ENCODE results near the gene SYPL2.

SYPL2 gene

GRCh38 chr1:109475261-109475660 is 8.9 kb downstream of the SYPL2 start:
- no peak for ATAC-seq
- TF ChIP-seq SNAI2 (CRISPR knock-in tag; IDR thresholded peaks at IDR 0.05), result no peak
- no peak for TF ChIP-seq CSRNP3 (CRISPR knock-in tag; IDR thresholded peaks at IDR 0.05)
- TF ChIP-seq ZNF70 (CRISPR knock-in tag; IDR thresholded peaks at IDR 0.05), result no peak
- TF ChIP-seq ARNTL (CRISPR knock-in tag; IDR thresholded peaks at IDR 0.05; ENCODE audit: borderline replicate concordance, low read depth), result no peak
- no peak for TF ChIP-seq POU6F1 (CRISPR knock-in tag; IDR thresholded peaks at IDR 0.05; ENCODE audit: borderline replicate concordance, low read depth)

- no peak for ATAC-seq
- TF ChIP-seq ARNTL (CRISPR knock-in tag; IDR thresholded peaks at IDR 0.05; ENCODE audit: borderline replicate concordance, low read depth) (no peak), CSDC2 (CRISPR knock-in tag; IDR thresholded peaks at IDR 0.05) (no peak), PATZ1 (CRISPR knock-in tag; IDR thresholded peaks at IDR 0.05; ENCODE audit: borderline replicate concordance) (no peak), OSR1 (CRISPR knock-in tag; IDR thresholded peaks at IDR 0.05) (no peak), CSRNP3 (CRISPR knock-in tag; IDR thresholded peaks at IDR 0.05) (no peak), ZFP30 (CRISPR knock-in tag; IDR thresholded peaks at IDR 0.05) (no peak), ZC3H10 (CRISPR knock-in tag; IDR thresholded peaks at IDR 0.05) (no peak), ESRRG (CRISPR knock-in tag; IDR thresholded peaks at IDR 0.05) (no peak), ZNF8 (CRISPR knock-in tag; IDR thresholded peaks at IDR 0.05) (no peak), TOX (CRISPR knock-in tag; IDR thresholded peaks at IDR 0.05; ENCODE audit: borderline replicate concordance) (no peak), ZNF70 (CRISPR knock-in tag; IDR thresholded peaks at IDR 0.05) (no peak), BACH2 (CRISPR knock-in tag; IDR thresholded peaks at IDR 0.05; ENCODE audit: borderline replicate concordance) (no peak)
These were observed 10.5 kb downstream of the SYPL2 start for GRCh38 chr1:109476825-109477224.

GRCh38 chr1:109477821-109478220 is 11.5 kb downstream of the SYPL2 start:
- peak; percentile 35; the same call in 2 of the 3 replicates for ATAC-seq
- TF ChIP-seq RARB (CRISPR knock-in tag; IDR thresholded peaks at IDR 0.05) (no peak), ESRRG (CRISPR knock-in tag; IDR thresholded peaks at IDR 0.05) (no peak), PPARA (CRISPR knock-in tag; IDR thresholded peaks at IDR 0.05; ENCODE audit: borderline replicate concordance) (no peak), ZC3H10 (CRISPR knock-in tag; IDR thresholded peaks at IDR 0.05) (no peak), ZNF70 (CRISPR knock-in tag; IDR thresholded peaks at IDR 0.05) (no peak), ZFP30 (CRISPR knock-in tag; IDR thresholded peaks at IDR 0.05) (no peak), SNAI2 (CRISPR knock-in tag; IDR thresholded peaks at IDR 0.05) (no peak), BACH2 (CRISPR knock-in tag; IDR thresholded peaks at IDR 0.05; ENCODE audit: borderline replicate concordance) (no peak), ZFP3 (CRISPR knock-in tag; IDR thresholded peaks at IDR 0.05) (no peak), ISL1 (CRISPR knock-in tag; IDR thresholded peaks at IDR 0.05) (no peak)

GRCh38 chr1:109478806-109479205 is 12.5 kb downstream of the SYPL2 start:
- TF ChIP-seq ISL1 (CRISPR knock-in tag; IDR thresholded peaks at IDR 0.05), result no peak
- TF ChIP-seq ZNF70 (CRISPR knock-in tag; IDR thresholded peaks at IDR 0.05), result no peak
- TF ChIP-seq BACH2 (CRISPR knock-in tag; IDR thresholded peaks at IDR 0.05; ENCODE audit: borderline replicate concordance), result no peak
- no peak for TF ChIP-seq CREB5 (CRISPR knock-in tag; IDR thresholded peaks at IDR 0.05; ENCODE audit: low read depth)
- ATAC-seq, result no peak
